SK-N-SH treated with all-trans-retinoic acid at 6 μM for 48 hours (cell line): ENCODE data around the gene PRDM15.

Experiments used
- ATAC-seq: fragments of 200-7000 bp; cut with Tn5 transposase; 3 replicates; pipeline ENCODE4 v1.9.1; 2020; ENCODE audit warnings: mild to moderate bottlenecking, moderate library complexity
- BACH2 ChIP-seq: fragments of 250-450 bp; sonication (Bioruptor Pico); IDR thresholded peaks from 2 replicates; pipeline ENCODE4 v1.9.0; 2021; ENCODE audit warnings: mild to moderate bottlenecking, borderline replicate concordance
- CSDC2 ChIP-seq: fragments of 250-450 bp; sonication (Bioruptor Pico); IDR thresholded peaks from 2 replicates; pipeline ENCODE4 v1.5.0; 2020; ENCODE audit warnings: mild to moderate bottlenecking, moderate library complexity
- ESRRG ChIP-seq: fragments of 250-450 bp; sonication (Bioruptor Pico); IDR thresholded peaks from 2 replicates; pipeline ENCODE4 v1.6.1; 2021; ENCODE audit warnings: mild to moderate bottlenecking
- GLIS3 ChIP-seq: fragments of 250-450 bp; sonication (Bioruptor Pico); IDR thresholded peaks from 2 replicates; pipeline ENCODE4 v1.5.0; 2020; ENCODE audit warnings: mild to moderate bottlenecking, moderate library complexity
- ISL1 ChIP-seq: fragments of 250-450 bp; sonication (Bioruptor Pico); IDR thresholded peaks from 2 replicates; pipeline ENCODE4 v2.1.2; 2022; ENCODE audit warnings: mild to moderate bottlenecking, moderate library complexity
- OSR1 ChIP-seq: fragments of 250-450 bp; sonication (Bioruptor Pico); IDR thresholded peaks from 2 replicates; pipeline ENCODE4 v1.8.0; 2022; ENCODE audit warnings: moderate library complexity, mild to moderate bottlenecking, inconsistent platforms
- PPARA ChIP-seq: fragments of 250-450 bp; sonication (Bioruptor Pico); IDR thresholded peaks from 2 replicates; pipeline ENCODE4 v1.5.0; 2020; ENCODE audit warnings: mild to moderate bottlenecking, borderline replicate concordance
- SNAI2 ChIP-seq: fragments of 250-450 bp; sonication (Bioruptor Pico); IDR thresholded peaks from 2 replicates; pipeline ENCODE4 v1.5.0; 2020; ENCODE audit warnings: mild to moderate bottlenecking, moderate library complexity
- TOX ChIP-seq: fragments of 250-450 bp; sonication (Bioruptor Pico); IDR thresholded peaks from 2 replicates; pipeline ENCODE4 v1.8.0; 2021; ENCODE audit warnings: mild to moderate bottlenecking, moderate library complexity, borderline replicate concordance
- ZC3H10 ChIP-seq: fragments of 250-450 bp; sonication (Bioruptor Pico); IDR thresholded peaks from 2 replicates; pipeline ENCODE4 v1.5.1; 2021; ENCODE audit warnings: mild to moderate bottlenecking, moderate library complexity
- ZFP3 ChIP-seq: fragments of 250-450 bp; sonication (Bioruptor Pico); IDR thresholded peaks from 2 replicates; pipeline ENCODE4 v1.5.0; 2020; ENCODE audit warnings: mild to moderate bottlenecking, moderate library complexity
- ZFP30 ChIP-seq: fragments of 450-650 bp; formaldehyde crosslinking; IDR thresholded peaks from 2 replicates; pipeline ENCODE4 v1.5.0; 2022; ENCODE audit warnings: mild to moderate bottlenecking, moderate library complexity
- ZNF565 ChIP-seq: fragments of 450-650 bp; formaldehyde crosslinking; conservative IDR thresholded peaks from 2 replicates; pipeline ENCODE4 v1.5.0; 2020; ENCODE audit warnings: low read depth, mild to moderate bottlenecking, moderate library complexity
- ZNF70 ChIP-seq: fragments of 450-650 bp; formaldehyde crosslinking; IDR thresholded peaks from 2 replicates; pipeline ENCODE4 v1.5.0; 2020; ENCODE audit warnings: mild to moderate bottlenecking, moderate library complexity
- ZNF8 ChIP-seq: fragments of 450-650 bp; formaldehyde crosslinking; IDR thresholded peaks from 2 replicates; pipeline ENCODE4 v1.5.0; 2020; ENCODE audit warnings: mild to moderate bottlenecking, moderate library complexity
- TF ChIP-seq, protein P1 (sequence below): fragments of 250-450 bp; sonication (Bioruptor Pico); IDR thresholded peaks from 2 replicates; pipeline ENCODE4 v1.5.0; 2020; ENCODE audit warnings: mild to moderate bottlenecking, moderate library complexity
- TF ChIP-seq, protein P2 (sequence below): fragments of 250-450 bp; sonication (Bioruptor Pico); IDR thresholded peaks from 2 replicates; pipeline ENCODE4 v1.5.1; 2020; ENCODE audit warnings: low read depth, mild to moderate bottlenecking, moderate library complexity
- TF ChIP-seq, protein P3 (sequence below): fragments of 250-450 bp; sonication (Bioruptor Pico); IDR thresholded peaks from 2 replicates; pipeline ENCODE4 v1.8.0; 2021; ENCODE audit warnings: low read depth, mild to moderate bottlenecking, moderate library complexity, borderline replicate concordance
- TF ChIP-seq, protein P4 (sequence below): fragments of 250-450 bp; sonication (Bioruptor Pico); IDR thresholded peaks from 2 replicates; pipeline ENCODE4 v1.5.1; 2021; ENCODE audit warnings: mild to moderate bottlenecking, moderate library complexity

Gene PRDM15

DNA sequence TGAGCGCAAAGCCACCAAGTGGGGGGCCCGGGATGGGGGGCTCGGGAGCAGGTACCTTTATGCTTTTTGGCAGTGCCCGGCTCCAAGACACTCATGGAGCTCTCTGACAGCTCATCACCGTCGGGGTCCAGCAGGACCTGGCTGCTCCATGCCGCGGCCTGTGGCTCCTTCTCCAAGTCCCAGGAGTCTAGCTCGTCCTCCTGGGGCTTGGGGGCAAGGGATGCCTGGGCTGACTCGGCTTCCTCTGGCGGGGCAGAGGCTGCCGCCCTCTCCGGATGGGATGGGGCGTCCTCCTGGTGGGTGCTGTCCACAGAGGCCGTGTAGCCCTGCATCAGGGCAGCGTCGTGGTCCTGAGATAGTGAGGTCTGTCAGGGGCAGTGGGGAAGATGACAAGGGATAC lies 19.9 kb upstream of the PRDM15 start:
- ATAC-seq = no peak
- TF ChIP-seq ISL1 (CRISPR knock-in tag) (no peak), ZNF70 (CRISPR knock-in tag) (no peak), TOX (CRISPR knock-in tag) (no peak), ZC3H10 (no peak), ZNF8 (CRISPR knock-in tag) (no peak), CSDC2 (CRISPR knock-in tag) (no peak), GLIS3 (no peak), OSR1 (CRISPR knock-in tag) (no peak), PPARA (no peak), ESRRG (no peak), ZFP3 (CRISPR knock-in tag) (no peak)

DNA sequence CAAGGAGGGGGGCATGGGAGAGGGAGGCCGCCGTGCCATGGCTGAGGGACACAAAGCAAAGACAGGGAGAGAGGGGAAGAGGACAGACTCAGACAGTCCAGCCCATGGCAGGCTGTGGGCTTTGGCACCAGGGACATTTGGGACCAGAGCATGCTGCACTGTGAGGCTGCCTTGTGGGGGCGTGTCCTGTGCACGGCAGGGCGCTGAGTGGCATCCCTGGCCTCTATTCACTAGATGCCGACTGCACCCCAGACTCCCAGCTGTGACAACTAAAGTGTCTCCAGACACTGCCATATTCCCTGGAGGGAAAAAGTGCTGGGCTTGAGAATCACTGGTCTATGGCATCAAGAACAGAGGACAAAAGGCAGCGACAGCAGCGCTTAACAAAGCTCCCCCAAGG lies 18.6 kb upstream of the PRDM15 start:
- no peak for TF ChIP-seq CSDC2 (CRISPR knock-in tag)
- TF ChIP-seq, protein P1, sequence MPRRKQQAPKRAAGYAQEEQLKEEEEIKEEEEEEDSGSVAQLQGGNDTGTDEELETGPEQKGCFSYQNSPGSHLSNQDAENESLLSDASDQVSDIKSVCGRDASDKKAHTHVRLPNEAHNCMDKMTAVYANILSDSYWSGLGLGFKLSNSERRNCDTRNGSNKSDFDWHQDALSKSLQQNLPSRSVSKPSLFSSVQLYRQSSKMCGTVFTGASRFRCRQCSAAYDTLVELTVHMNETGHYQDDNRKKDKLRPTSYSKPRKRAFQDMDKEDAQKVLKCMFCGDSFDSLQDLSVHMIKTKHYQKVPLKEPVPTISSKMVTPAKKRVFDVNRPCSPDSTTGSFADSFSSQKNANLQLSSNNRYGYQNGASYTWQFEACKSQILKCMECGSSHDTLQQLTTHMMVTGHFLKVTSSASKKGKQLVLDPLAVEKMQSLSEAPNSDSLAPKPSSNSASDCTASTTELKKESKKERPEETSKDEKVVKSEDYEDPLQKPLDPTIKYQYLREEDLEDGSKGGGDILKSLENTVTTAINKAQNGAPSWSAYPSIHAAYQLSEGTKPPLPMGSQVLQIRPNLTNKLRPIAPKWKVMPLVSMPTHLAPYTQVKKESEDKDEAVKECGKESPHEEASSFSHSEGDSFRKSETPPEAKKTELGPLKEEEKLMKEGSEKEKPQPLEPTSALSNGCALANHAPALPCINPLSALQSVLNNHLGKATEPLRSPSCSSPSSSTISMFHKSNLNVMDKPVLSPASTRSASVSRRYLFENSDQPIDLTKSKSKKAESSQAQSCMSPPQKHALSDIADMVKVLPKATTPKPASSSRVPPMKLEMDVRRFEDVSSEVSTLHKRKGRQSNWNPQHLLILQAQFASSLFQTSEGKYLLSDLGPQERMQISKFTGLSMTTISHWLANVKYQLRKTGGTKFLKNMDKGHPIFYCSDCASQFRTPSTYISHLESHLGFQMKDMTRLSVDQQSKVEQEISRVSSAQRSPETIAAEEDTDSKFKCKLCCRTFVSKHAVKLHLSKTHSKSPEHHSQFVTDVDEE (CRISPR knock-in tag) = no peak
- no peak for TF ChIP-seq OSR1 (CRISPR knock-in tag)

DNA sequence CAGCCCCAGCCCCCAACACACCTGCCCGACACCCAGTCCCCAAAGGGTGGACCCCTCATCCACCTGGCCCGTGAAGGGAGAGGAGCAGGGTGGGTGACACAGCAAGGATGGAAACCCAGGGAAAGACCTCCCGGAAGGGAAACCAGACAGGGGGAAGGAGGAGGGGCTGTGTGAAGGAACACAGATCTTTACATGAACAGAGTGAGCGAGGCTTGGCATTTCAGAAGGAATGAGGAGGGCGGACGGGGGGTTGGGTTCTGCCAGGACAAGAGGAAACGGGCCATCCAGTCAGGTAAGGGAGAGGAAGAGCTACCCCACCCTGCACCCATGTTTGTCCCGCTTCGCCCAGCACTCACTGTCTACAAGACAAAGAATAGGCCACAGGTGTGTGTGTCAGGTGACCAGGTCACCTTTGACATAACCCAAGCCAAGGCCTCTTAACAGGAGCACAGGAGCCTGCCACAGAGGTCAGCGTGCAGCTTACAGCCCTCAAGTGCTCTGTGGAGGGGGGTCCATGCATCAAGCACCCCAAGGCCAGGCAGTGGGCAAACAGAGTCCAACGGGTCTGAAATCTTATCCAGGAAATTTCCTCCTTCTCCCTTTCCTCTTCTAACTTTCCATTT lies 18.0 kb upstream of the PRDM15 start:
- TF ChIP-seq ZNF70 (CRISPR knock-in tag) (no peak), ZNF8 (CRISPR knock-in tag) (no peak), ZFP3 (CRISPR knock-in tag) (no peak), CSDC2 (CRISPR knock-in tag) (no peak), TOX (CRISPR knock-in tag) (no peak), ZNF565 (CRISPR knock-in tag) (no peak), PPARA (no peak)
- ATAC-seq = no peak

More for the DNA sequence above, 18.6 kb upstream of the PRDM15 start:
- ATAC-seq = no peak

DNA sequence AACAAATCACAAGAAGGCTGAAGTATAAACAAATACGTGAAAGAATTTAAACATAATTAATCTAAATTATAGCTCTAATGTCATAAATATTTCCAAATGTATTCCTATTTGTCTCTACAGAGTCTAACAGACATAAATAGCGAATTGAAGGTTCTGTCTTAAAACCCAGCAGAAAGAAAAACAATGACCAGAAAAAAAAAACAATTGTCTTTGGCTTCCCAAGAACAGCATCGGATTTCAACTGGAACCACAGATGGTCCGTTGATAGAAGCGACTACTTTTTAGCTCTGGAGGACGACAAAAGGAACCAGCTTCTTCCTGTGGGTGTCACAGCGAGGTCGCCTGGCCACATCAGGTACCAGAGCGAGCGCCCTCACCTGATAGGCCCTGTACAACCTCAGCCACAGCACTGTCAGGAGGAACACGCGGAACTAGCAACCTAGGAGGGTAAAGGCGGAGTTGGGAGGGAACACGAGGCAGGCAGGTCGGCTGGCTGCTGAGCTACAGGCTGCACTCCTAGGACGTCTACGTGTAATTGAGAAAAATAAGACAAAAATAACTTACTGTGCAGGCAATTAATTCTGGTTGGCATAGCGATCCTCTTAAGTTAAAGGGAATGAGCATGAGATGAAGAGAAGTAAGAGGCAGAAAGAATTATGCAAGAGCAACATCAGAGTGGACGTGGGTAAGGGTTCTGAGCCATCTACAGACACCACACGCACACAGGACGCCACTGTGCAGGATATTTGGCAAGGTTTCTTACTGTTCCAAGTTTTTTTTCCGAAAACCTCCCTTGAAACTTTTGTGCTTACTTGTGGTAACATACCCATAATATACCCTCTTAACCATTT lies 16.7 kb upstream of the PRDM15 start:
- no peak for ATAC-seq
- TF ChIP-seq SNAI2 (no peak), ZNF70 (CRISPR knock-in tag) (no peak), BACH2 (CRISPR knock-in tag) (no peak), ZNF565 (CRISPR knock-in tag) (no peak), OSR1 (CRISPR knock-in tag) (no peak), ZFP3 (CRISPR knock-in tag) (no peak), ZFP30 (no peak), ESRRG (no peak), ZC3H10 (no peak), TOX (CRISPR knock-in tag) (no peak), GLIS3 (no peak)
- TF ChIP-seq, protein P2, sequence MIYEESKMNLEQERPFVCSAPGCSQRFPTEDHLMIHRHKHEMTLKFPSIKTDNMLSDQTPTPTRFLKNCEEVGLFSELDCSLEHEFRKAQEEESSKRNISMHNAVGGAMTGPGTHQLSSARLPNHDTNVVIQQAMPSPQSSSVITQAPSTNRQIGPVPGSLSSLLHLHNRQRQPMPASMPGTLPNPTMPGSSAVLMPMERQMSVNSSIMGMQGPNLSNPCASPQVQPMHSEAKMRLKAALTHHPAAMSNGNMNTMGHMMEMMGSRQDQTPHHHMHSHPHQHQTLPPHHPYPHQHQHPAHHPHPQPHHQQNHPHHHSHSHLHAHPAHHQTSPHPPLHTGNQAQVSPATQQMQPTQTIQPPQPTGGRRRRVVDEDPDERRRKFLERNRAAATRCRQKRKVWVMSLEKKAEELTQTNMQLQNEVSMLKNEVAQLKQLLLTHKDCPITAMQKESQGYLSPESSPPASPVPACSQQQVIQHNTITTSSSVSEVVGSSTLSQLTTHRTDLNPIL (CRISPR knock-in tag) = no peak
- TF ChIP-seq, protein P3, sequence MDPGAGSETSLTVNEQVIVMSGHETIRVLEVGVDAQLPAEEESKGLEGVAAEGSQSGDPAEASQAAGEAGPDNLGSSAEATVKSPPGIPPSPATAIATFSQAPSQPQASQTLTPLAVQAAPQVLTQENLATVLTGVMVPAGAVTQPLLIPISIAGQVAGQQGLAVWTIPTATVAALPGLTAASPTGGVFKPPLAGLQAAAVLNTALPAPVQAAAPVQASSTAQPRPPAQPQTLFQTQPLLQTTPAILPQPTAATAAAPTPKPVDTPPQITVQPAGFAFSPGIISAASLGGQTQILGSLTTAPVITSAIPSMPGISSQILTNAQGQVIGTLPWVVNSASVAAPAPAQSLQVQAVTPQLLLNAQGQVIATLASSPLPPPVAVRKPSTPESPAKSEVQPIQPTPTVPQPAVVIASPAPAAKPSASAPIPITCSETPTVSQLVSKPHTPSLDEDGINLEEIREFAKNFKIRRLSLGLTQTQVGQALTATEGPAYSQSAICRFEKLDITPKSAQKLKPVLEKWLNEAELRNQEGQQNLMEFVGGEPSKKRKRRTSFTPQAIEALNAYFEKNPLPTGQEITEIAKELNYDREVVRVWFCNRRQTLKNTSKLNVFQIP (CRISPR knock-in tag) = no peak
- TF ChIP-seq, protein P4, sequence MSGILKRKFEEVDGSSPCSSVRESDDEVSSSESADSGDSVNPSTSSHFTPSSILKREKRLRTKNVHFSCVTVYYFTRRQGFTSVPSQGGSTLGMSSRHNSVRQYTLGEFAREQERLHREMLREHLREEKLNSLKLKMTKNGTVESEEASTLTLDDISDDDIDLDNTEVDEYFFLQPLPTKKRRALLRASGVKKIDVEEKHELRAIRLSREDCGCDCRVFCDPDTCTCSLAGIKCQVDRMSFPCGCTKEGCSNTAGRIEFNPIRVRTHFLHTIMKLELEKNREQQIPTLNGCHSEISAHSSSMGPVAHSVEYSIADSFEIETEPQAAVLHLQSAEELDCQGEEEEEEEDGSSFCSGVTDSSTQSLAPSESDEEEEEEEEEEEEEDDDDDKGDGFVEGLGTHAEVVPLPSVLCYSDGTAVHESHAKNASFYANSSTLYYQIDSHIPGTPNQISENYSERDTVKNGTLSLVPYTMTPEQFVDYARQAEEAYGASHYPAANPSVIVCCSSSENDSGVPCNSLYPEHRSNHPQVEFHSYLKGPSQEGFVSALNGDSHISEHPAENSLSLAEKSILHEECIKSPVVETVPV = no peak
